Measurements from ENCODE around the gene STK17A.

STK17A gene

DNA sequence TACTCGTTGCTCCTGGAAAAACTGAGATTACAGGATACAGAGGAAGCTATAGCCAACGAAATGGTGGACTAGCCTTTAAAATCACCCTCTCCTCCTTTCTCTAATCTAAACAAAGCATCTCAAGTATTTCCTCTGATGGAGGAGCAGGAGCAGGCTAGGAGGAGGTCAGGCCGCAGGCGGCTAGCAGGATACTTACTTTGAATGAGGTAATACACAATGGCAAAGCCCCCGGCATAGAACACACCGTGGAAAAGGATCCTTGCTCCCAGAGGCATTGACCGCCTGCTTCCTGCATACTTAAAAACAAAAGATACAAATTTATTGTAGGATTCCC is 64.4 kb downstream of the STK17A start:
- H3K9me3 ChIP-seq (ENCODE audit: low read depth, low read length): no peaks in the 10 kb centered on the region
- H3K27ac ChIP-seq: no peak overlapping the region
- no peak for DNase-seq (ENCODE audit: low read depth, low spot score)
- H3K36me3 ChIP-seq (ENCODE audit: insufficient read depth, low read length): peaks cover 63% of the 10 kb centered on the region
- no peak overlapping the region for H3K4me3 ChIP-seq
- TF ChIP-seq POLR2AphosphoS5 (IDR thresholded peaks at IDR 0.05; ENCODE audit: borderline replicate concordance, low read depth, low read length) (no peak), EZH2 (IDR thresholded peaks at IDR 0.05) (no peak), FOXP2 (optimal IDR thresholded peaks at IDR 0.05; ENCODE audit: control extremely low read depth, extremely low read length, insufficient read depth) (no peak)
- H3K9ac ChIP-seq (ENCODE audit: insufficient read length): no peak overlapping the region

GRCh38 chr7:43647673-43648472 is 65.0 kb downstream of the STK17A start:
- Histone ChIP-seq H3K4me3 (no peak overlapping the region), H3K27ac (no peak overlapping the region), H3K9ac (ENCODE audit: insufficient read length) (no peak overlapping the region), H3K9me3 (ENCODE audit: low read depth, low read length) (no peaks in the 10 kb centered on the region), H3K36me3 (ENCODE audit: insufficient read depth, low read length) (peaks cover 59% of the 10 kb centered on the region)
- no peak for DNase-seq (ENCODE audit: low read depth, low spot score)
- TF ChIP-seq FOXP2 (optimal IDR thresholded peaks at IDR 0.05; ENCODE audit: control extremely low read depth, extremely low read length, insufficient read depth) (no peak), POLR2AphosphoS5 (IDR thresholded peaks at IDR 0.05; ENCODE audit: borderline replicate concordance, low read depth, low read length) (no peak), EZH2 (IDR thresholded peaks at IDR 0.05) (no peak)

- Histone ChIP-seq H3K36me3 (ENCODE audit: insufficient read depth, low read length) (peaks cover 51% of the 10 kb centered on the region), H3K9me3 (ENCODE audit: low read depth, low read length) (no peaks in the 10 kb centered on the region), H3K9ac (ENCODE audit: insufficient read length) (no peak overlapping the region), H3K27ac (no peak overlapping the region), H3K4me3 (no peak overlapping the region)
- TF ChIP-seq POLR2AphosphoS5 (IDR thresholded peaks at IDR 0.05; ENCODE audit: borderline replicate concordance, low read depth, low read length) (no peak), FOXP2 (optimal IDR thresholded peaks at IDR 0.05; ENCODE audit: control extremely low read depth, extremely low read length, insufficient read depth) (no peak), EZH2 (IDR thresholded peaks at IDR 0.05) (no peak)
- DNase-seq (ENCODE audit: low read depth, low spot score): no peak
Observed at GRCh38 chr7:43648473-43649406, 65.8 kb downstream of the STK17A start.

DNA sequence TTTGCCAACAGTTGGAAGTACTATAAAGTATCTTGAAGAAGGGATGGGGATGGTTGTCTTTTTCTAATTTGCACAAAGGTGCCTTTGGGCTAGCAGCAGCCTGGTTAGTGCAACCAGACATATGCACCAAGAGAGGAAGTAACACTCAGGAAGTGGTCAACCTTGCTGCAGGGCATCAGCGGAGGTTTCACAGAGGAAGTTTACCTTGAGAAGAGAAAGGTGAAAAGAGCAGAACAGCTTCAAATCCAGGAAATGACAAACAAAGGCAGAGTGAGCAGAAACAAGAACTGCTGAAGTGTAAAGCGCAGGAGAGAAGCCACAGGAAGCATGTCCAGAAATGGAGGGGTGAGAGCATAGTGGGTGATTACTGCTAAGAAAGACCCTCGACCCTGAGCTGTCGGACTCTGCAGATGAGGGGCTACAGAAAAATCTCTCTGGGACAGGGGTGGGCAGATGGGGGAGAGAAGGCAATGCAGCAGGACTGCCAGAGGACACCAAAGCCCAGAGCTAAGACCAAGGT is 66.9 kb downstream of the STK17A start:
- Histone ChIP-seq H3K9me3 (ENCODE audit: low read depth, low read length) (no peaks in the 10 kb centered on the region), H3K4me3 (no peak overlapping the region), H3K36me3 (ENCODE audit: insufficient read depth, low read length) (peaks cover 47% of the 10 kb centered on the region), H3K9ac (ENCODE audit: insufficient read length) (no peak overlapping the region), H3K27ac (0 out of 2 replicates have a peak overlapping the region, but pooled peaks have one; percentile 6)
- DNase-seq (ENCODE audit: low read depth, low spot score): no peak
- TF ChIP-seq POLR2AphosphoS5 (IDR thresholded peaks at IDR 0.05; ENCODE audit: borderline replicate concordance, low read depth, low read length) (no peak), EZH2 (IDR thresholded peaks at IDR 0.05) (no peak), FOXP2 (optimal IDR thresholded peaks at IDR 0.05; ENCODE audit: control extremely low read depth, extremely low read length, insufficient read depth) (no peak)

DNA sequence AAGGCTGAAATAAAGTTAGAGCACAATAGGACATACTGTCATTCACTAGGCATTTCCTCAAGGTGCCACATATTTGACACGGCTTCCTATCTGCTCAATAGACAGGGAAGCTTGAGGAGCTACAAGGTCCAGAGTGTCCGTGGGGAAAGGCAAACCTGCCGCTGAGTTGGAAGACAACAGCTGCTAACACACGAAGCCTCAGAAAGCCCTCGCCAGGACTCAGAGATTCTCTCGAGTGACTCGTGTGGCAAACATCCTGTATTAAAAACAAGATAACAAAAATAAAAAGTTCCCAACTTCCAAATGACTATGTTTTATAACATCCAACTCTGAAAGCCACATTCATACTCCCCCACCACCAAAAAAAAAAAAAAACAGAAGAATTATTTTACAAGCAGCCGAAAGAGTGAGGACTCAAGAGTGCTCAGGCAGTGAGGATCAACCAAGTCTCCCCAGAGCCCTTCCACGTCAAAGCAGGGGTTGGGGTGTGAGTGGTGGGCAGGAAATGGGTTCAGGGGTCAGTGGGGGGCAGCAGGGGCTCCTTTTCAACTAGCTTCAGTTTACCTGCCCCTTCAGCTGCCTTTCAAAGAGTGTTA is 67.6 kb downstream of the STK17A start:
- H3K9me3 ChIP-seq (ENCODE audit: low read depth, low read length): no peaks in the 10 kb centered on the region
- H3K36me3 ChIP-seq (ENCODE audit: insufficient read depth, low read length): peaks cover 41% of the 10 kb centered on the region
- no peak overlapping the region for H3K9ac ChIP-seq (ENCODE audit: insufficient read length)
- no peak overlapping the region; the same call in 1 of the 2 replicates for H3K27ac ChIP-seq
- no peak for DNase-seq (ENCODE audit: low read depth, low spot score)
- H3K4me3 ChIP-seq: no peak overlapping the region
- TF ChIP-seq EZH2 (IDR thresholded peaks at IDR 0.05): no peak
- TF ChIP-seq FOXP2 (optimal IDR thresholded peaks at IDR 0.05; ENCODE audit: control extremely low read depth, extremely low read length, insufficient read depth): no peak
- no peak for TF ChIP-seq POLR2AphosphoS5 (IDR thresholded peaks at IDR 0.05; ENCODE audit: borderline replicate concordance, low read depth, low read length)

DNA sequence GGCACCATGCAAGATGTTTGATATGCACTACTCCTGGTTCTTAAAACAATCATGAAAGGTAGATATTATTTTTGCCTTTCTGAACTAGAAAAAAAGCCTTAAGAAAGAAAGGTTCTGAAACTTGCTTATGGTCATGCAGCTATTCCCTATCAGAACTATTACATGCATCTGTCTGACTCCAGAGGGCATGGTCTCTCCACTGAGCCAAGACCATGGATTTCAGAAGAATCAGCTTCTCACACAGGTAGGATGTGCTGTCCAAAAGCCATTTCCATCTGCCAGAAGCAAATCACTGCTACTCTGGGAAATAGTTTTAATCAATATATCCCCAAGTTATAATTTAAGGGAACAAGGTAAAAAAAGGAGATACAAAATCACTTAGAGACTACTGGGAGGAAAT is 69.5 kb downstream of the STK17A start:
- DNase-seq (ENCODE audit: low read depth, low spot score): no peak
- Histone ChIP-seq H3K9ac (ENCODE audit: insufficient read length) (no peak overlapping the region), H3K36me3 (ENCODE audit: insufficient read depth, low read length) (peaks cover 33% of the 10 kb centered on the region), H3K4me3 (no peak overlapping the region), H3K9me3 (ENCODE audit: low read depth, low read length) (no peaks in the 10 kb centered on the region), H3K27ac (no peak overlapping the region)
- TF ChIP-seq POLR2AphosphoS5 (IDR thresholded peaks at IDR 0.05; ENCODE audit: borderline replicate concordance, low read depth, low read length) (no peak), EZH2 (IDR thresholded peaks at IDR 0.05) (no peak), FOXP2 (optimal IDR thresholded peaks at IDR 0.05; ENCODE audit: control extremely low read depth, extremely low read length, insufficient read depth) (no peak)

- DNase-seq (ENCODE audit: low read depth, low spot score): no peak
- Histone ChIP-seq H3K4me3 (no peak overlapping the region), H3K9me3 (ENCODE audit: low read depth, low read length) (no peaks in the 10 kb centered on the region), H3K27ac (no peak overlapping the region), H3K36me3 (ENCODE audit: insufficient read depth, low read length) (peaks cover 26% of the 10 kb centered on the region), H3K9ac (ENCODE audit: insufficient read length) (no peak overlapping the region)
- TF ChIP-seq POLR2AphosphoS5 (IDR thresholded peaks at IDR 0.05; ENCODE audit: borderline replicate concordance, low read depth, low read length): no peak
- TF ChIP-seq FOXP2 (optimal IDR thresholded peaks at IDR 0.05; ENCODE audit: control extremely low read depth, extremely low read length, insufficient read depth): no peak
- TF ChIP-seq EZH2 (IDR thresholded peaks at IDR 0.05): no peak
Observed at GRCh38 chr7:43653466-43653865, 70.6 kb downstream of the STK17A start.

Data from SK-N-MC (cell line).